ENCODE data around the gene AGPAT4.
"Not testable (repeated sequence)": the region's sequence is repeated elsewhere in the genome, so short reads cannot be mapped to it uniquely, and the experiment has no call there.

The AGPAT4 gene

DNA sequence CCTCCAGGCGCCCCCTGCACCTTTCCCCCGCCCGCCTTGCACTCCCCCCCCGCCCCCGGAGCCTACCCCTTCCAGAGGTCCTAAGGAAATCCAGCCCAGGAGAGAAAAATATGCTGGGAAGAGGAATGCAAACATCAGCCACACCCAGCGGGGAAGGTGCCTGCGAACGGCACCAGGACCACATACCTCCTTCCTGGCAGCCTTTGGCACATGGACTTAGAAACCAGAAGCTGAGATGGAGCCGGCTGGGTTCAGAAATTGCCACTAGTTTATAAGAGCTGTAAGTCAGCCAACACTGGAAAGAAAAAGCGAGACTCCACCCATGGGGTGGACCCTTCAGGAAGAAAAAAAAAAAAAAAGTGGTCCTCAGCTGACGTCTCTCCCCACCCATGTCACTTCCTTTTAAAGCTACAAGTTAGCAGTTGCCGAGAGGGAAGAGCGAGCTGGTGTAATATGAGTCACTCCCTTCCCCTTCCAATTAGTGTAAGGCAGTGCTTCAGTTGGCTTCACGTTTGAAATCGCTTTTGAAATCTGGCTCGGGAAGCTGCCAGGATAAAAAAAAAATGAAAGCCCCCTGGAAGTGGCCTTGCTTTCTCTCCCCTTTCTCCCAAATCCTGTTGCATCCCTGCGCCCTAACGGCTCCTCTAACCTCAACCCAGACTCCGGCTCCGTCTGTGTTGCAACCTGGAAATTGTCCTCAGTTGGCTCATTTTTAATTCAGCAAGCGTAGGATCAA is at the start of gene AGPAT4:
Gene AGPAT4 (minus strand): TSS at position 310 of the 736 bp plus-strand sequence. CDS start 41,848 bp downstream, outside the sequence.
- DNase-seq = peak; percentile 76

DNA sequence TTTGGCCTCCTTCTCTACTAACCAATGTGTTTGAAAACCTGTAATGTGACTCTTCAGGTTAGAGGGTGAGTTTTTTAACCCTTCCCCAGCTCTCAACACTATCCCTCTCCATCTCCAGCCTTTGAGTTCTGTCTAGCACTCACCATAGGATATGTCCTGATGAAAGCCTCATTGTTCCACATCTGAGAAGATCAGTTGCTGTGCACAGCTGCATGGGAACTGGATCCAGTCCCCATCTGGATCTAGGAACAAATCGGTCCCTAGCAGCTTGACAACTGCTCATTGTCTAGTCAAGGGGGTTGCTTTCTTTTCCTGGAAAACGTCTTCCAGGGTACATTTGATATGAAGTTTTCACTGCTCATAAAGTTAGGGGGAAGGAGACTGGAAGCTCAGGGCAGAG is 45.4 kb upstream of the AGPAT4 start:
- no peak for DNase-seq

GRCh38 chr6:161318456-161318855 is 44.6 kb upstream of the AGPAT4 start:
- no peak for DNase-seq

DNA sequence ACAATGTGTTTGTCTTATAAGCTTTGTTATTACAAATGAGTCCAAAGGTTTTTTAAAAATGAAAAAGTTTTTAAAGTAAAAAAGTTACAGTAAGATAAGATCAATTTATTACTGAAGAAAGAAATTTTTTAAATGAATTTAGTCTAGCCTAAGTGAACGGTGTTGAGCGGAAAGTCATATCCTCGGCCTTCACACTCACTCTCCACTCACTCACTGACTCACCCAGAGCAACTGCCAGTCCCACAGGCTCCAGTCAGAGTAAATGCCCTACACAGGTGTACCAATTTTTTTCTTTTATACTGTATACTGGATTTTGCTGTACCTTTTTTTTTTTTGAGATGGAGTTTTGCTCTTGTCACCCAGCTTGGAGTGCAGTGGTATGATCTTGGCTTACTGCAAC is 42.7 kb upstream of the AGPAT4 start:
- DNase-seq = no peak

DNA sequence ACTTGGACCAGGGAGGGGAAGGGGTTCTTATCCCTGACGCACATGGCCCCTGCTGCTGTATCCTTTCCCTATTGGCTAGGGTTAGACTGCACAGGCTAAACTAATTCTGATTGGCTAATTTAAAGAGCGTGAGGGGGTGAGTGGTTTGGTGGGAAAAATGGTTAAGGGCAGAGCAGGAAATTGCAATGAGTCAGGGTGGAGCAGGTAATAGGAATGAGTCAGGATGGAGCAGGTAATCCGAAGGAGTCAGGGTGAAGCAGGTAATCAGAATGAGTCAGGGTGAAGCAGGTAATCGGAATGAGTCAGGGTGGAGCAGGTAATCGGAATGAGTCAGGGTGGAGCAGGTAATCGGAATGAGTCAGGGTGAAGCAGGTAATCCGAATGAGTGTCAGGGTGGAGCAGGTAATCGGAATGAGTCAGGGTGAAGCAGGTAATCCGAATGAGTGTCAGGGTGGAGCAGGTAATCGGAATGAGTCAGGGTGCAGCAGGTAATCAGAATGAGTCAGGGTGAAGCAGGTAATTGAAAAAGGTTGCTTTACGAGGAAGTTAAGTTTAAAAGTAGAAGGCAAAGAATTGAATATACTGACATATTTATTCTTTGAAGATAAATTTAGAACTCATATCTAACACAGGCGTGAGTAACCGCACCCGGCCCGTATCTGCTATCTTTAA is 41.5 kb upstream of the AGPAT4 start:
- DNase-seq = not testable (repeated sequence)

DNA sequence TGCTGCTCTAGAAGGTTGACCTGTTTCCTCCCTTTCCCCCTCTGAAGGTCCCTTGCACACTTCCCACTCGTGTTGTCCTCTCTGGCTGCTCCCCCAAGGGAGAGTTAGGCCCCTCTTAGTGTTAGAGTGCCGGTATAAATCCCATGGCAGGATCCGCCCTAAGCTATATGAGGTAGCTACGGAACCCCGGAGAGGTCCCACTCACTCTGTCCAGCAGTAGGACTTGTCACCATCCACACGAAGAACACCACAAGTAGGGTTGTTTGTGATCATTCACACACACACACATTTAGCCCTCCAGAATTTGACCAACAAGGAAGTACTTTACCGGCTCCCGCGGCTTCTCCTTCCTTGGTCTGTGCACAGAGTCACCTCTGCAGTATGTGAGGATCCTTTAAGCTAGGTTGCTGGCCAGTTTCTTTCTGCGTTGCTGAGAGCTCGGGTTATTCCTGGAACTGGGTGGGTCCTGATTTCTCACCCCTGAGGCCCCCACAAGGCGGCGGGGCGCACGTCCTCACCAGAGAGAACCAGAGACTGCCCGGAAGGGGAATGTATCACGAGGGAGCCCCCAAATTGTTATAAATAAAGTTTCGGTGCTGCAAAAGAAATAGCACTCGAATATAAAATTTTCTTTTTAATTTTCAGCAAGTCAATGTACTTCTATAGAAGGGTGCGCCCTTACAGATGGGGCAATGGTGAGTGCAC is 40.8 kb upstream of the AGPAT4 start:
- not testable (repeated sequence) for DNase-seq

- no peak for DNase-seq
These were observed 40.2 kb upstream of the AGPAT4 start for GRCh38 chr6:161313940-161314509.

- not testable (repeated sequence) for DNase-seq
These were observed 39.6 kb upstream of the AGPAT4 start for GRCh38 chr6:161313475-161313874.

DNA sequence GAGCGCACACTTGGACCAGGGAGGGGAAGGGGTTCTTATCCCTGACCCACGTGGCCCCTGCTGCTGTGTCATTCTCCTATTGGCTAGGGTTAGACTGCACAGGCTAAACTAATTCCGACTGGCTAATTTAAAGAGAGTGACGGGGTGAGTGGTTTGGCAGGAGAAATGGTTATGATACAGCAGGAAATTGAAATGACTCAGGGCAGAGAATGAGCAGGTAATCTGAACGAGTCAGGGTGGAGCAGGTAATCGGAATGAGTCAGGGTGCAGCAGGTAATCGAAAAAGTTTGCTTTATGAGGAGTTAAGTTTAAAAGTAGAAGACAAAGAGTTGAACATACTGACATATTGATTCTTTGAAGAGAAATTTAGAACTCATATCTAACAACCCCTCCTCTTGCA is 35.9 kb upstream of the AGPAT4 start:
- not testable (repeated sequence) for DNase-seq

DNA sequence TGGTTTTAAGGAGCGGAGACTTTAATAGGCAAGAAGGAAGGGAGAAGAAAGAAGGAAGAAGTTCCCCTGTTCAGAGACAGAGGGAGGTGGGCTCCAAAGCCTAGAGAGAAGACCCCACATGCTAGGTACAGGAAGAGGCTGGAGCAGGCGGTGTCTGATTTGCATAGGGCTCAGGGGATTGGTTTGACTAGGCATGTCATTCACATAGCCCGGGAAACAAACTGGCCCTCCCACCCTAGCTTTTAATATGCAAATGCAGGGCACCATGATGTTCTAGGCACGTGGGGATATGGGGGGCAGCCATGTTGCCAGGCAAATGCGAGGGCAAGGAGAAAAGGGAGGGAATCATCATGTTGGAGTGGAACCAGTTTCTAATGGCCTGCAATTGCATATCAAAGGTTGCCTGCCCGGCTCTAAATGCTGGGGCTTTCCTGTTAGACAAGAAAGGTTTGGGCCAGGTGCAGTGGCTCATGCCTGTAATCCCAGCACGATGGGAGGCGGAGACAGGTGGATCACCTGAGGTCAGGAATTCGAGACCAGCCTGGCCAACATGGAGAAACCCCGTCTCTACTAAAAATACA is 34.3 kb upstream of the AGPAT4 start:
- DNase-seq = no peak

GRCh38 chr6:161305860-161306259 is 32.0 kb upstream of the AGPAT4 start:
- no peak for DNase-seq

- DNase-seq = no peak
These were observed 29.9 kb upstream of the AGPAT4 start for GRCh38 chr6:161303628-161304340.

DNA sequence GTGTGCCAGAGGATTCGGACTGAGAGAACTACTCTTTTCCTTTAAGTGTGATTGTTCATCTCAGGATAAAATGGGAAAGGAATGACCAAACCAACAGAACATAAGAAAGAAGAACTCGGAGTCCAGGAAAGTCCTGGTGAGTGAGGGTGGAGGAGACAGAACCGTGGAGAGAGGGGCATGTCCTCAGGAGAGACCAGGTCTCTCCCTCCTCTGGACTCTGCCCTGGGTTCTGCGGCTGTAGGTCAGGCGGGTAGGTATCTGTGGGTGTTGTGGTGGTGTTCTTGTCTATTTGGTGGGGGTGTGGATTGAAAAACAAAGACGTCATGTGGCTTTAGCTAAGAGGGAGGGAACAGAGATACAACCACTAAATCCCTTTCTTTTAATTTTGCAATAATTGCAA is 29.1 kb upstream of the AGPAT4 start:
- no peak for DNase-seq

- DNase-seq = no peak
These were observed 27.5 kb upstream of the AGPAT4 start for GRCh38 chr6:161301338-161301737.

DNA sequence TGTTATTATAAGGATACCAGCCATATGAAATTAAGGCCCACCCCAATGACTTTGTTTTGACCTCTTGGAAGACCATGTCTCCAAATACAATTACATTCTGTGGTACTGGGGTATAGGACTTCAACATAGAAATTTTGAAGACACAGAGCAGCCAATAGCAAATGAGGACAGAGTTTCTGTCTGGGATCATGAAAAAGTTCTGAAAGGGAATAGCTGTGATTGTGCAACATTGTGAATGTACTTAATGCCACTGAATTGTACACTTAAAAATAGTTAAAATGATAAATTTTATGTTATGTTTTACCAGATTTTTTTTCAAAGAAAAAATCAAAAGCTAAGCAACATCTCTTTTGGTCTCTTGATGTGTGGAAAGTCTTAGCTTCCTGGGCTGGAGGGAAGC is 27.0 kb upstream of the AGPAT4 start:
- no peak for DNase-seq

- no peak for DNase-seq
These were observed 25.9 kb upstream of the AGPAT4 start for GRCh38 chr6:161299726-161300125.

GRCh38 chr6:161295784-161296183 is 21.9 kb upstream of the AGPAT4 start:
- no peak for DNase-seq

DNA sequence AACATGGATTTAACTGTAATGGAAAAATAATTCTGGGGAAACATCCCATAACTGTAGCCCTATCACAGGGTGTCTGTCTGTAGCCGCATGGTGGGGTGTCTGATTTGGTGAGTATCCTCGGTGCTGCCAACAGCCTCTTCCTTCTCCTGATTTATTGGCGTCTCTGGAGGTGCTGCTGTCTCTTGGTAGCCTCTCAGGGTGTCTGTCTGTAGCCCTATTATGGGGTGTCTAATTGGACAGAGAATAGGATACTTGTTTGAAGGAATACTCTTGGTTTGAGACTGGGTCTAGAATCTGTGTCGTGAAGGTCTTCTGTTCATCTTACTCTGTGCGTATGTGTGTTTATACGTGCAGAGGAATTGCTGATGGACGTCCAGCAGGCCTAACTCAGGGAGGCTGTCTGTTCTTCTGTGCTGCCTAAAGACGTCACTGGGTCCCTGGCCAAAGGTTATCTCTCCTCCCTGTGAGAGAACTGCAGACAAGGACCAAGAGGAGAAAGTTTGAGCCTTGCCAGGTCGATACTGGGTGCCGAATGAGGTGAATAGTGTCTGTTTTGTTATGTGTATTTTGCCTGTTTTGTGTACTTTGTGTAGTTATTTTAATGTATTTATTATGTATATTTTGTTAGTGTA is 18.9 kb upstream of the AGPAT4 start:
- DNase-seq = no peak

- DNase-seq = no peak
These were observed 18.3 kb upstream of the AGPAT4 start for GRCh38 chr6:161292145-161292544.

GRCh38 chr6:161290751-161291150 is 16.9 kb upstream of the AGPAT4 start:
- DNase-seq = no peak

- no peak for DNase-seq
These were observed 10.8 kb upstream of the AGPAT4 start for GRCh38 chr6:161284653-161285052.

DNA sequence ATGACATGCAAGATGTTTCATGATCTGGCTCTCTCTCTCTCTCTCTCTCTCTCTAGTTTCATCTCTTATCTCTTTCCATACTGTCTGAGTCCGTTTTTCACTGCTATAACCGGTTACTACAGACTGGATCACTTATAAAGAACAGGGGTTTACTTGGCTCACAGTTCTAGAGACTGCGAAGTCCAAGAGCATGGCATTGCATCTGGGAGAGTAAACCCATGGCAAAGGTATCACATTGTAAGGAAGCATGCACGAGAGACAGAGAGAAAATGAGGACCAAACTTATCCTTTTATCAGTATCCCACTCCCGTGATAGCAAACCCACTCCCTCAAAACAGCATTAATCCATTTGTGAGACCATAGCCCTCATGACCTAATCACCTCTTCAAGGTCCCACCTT is 7.2 kb upstream of the AGPAT4 start:
- no peak for DNase-seq

Data from T1000 (cell line).